HepG2 (cell line): ENCODE results near the gene ANKRD55. TPM values are rescaled to one million over a fixed set of nuclear protein-coding genes. Genes with fewer than 3 reads are reported as not detected.

Experiments used
- ETV5 ChIP-seq: IDR thresholded peaks from 2 replicates; pipeline ENCODE4 v1.6.1; 2018; ENCODE audit warnings: missing biosample characterization, missing genetic modification reagents, inconsistent platforms, borderline replicate concordance
- GATA4 ChIP-seq: sonication (generic); IDR thresholded peaks from 2 replicates; pipeline ENCODE4 v1.6.1; 2016; ENCODE audit warnings: antibody characterized with exemption, low read depth, borderline replicate concordance
- HDAC2 ChIP-seq: sonication (generic); formaldehyde crosslinking; IDR thresholded peaks from 2 replicates; pipeline ENCODE4 v1.4.0; 2020; ENCODE audit warnings: missing genetic modification reagents
- HDAC6 ChIP-seq: fragments of 200-600 bp; sonication (generic); IDR thresholded peaks from 2 replicates; pipeline ENCODE4 v1.7.0; 2017; ENCODE audit warnings: mild to moderate bottlenecking, antibody characterized with exemption, low read length, low read depth
- HNRNPLL ChIP-seq: fragments of 200-400 bp; formaldehyde crosslinking; IDR thresholded peaks from 2 replicates; pipeline ENCODE4 v1.6.1; 2017; ENCODE audit warnings: mild to moderate bottlenecking, low read depth, low read length; ENCODE audit not compliant: poor library complexity, severe bottlenecking
- MAFK ChIP-seq, 2 experiments: IDR thresholded peaks in 1 of 2; conservative IDR thresholded peaks in 1 of 2; 2 replicates each; pipeline ENCODE4 v1.6.1; 2011; ENCODE audit warnings: improper control_type of control experiment in 2 of 2, low read length in 2 of 2
- MED1 ChIP-seq: sonication (generic); formaldehyde crosslinking; IDR thresholded peaks from 2 replicates; pipeline ENCODE4 v1.4.0; 2020; ENCODE audit warnings: missing genetic modification reagents
- NFE2L1 ChIP-seq: sonication (generic); formaldehyde crosslinking; IDR thresholded peaks from 2 replicates; pipeline ENCODE4 v1.4.0; 2020; ENCODE audit warnings: missing genetic modification reagents, mild to moderate bottlenecking, borderline replicate concordance
- PHF20 ChIP-seq: sonication (generic); formaldehyde crosslinking; IDR thresholded peaks from 2 replicates; pipeline ENCODE4 v1.5.0; 2020; ENCODE audit warnings: mild to moderate bottlenecking, missing genetic modification reagents
- POLR2G ChIP-seq: fragments of 200-400 bp; formaldehyde crosslinking; IDR thresholded peaks from 2 replicates; pipeline ENCODE4 v1.6.1; 2018; ENCODE audit warnings: mild to moderate bottlenecking, low read depth, low read length, moderate library complexity
- RFX5 ChIP-seq: IDR thresholded peaks from 2 replicates; pipeline ENCODE4 v1.6.1; 2011; ENCODE audit warnings: low read depth, low read length, improper control_type of control experiment
- SETDB1 ChIP-seq: sonication (generic); formaldehyde crosslinking; IDR thresholded peaks from 2 replicates; pipeline ENCODE4 v1.5.1; 2020; ENCODE audit warnings: missing genetic modification reagents, mild to moderate bottlenecking, borderline replicate concordance
- SIX1 ChIP-seq: sonication (generic); formaldehyde crosslinking; IDR thresholded peaks from 2 replicates; pipeline ENCODE4 v1.4.0; 2020; ENCODE audit warnings: missing genetic modification reagents, borderline replicate concordance
- SNAI1 ChIP-seq: sonication (generic); formaldehyde crosslinking; IDR thresholded peaks from 2 replicates; pipeline ENCODE4 v1.5.0; 2020; ENCODE audit warnings: mild to moderate bottlenecking, missing genetic modification reagents, borderline replicate concordance
- SRSF1 ChIP-seq: fragments of 200-400 bp; formaldehyde crosslinking; optimal IDR thresholded peaks from 2 replicates; pipeline ENCODE3; 2017; ENCODE audit warnings: mild to moderate bottlenecking, low read depth, low read length, moderate library complexity
- TFDP1 ChIP-seq: IDR thresholded peaks from 2 replicates; pipeline ENCODE4 v1.6.1; 2016; ENCODE audit warnings: missing compliant biosample characterization, missing genetic modification reagents, borderline replicate concordance
- USF2 ChIP-seq, 2 experiments: sonication (generic) in 1 of 2; formaldehyde crosslinking in 1 of 2; IDR thresholded peaks; 2 replicates each; pipeline versions ENCODE4 v1.5.1 to v1.6.1; 2011 to 2020; ENCODE audit warnings: borderline replicate concordance in 1 of 2, low read depth in 1 of 2, low read length in 1 of 2, mild to moderate bottlenecking in 1 of 2, missing genetic modification reagents in 1 of 2, moderate library complexity in 1 of 2
- YEATS4 ChIP-seq: sonication (generic); formaldehyde crosslinking; IDR thresholded peaks from 2 replicates; pipeline ENCODE4 v1.4.0; 2020; ENCODE audit warnings: missing genetic modification reagents, borderline replicate concordance
- ZFP82 ChIP-seq: sonication (generic); formaldehyde crosslinking; IDR thresholded peaks from 2 replicates; pipeline ENCODE4 v1.5.1; 2020; ENCODE audit warnings: mild to moderate bottlenecking, missing genetic modification reagents, borderline replicate concordance
- ZNF205 ChIP-seq: IDR thresholded peaks from 2 replicates; pipeline ENCODE4 v1.6.1; 2018; ENCODE audit warnings: missing biosample characterization, missing genetic modification reagents
- ZNF207 ChIP-seq: fragments of 450-650 bp; IDR thresholded peaks from 2 replicates; pipeline ENCODE4 v1.6.1; 2016; ENCODE audit warnings: antibody characterized with exemption, borderline replicate concordance
- ZNF441 ChIP-seq: sonication (generic); formaldehyde crosslinking; IDR thresholded peaks from 2 replicates; pipeline ENCODE4 v1.7.0; 2021; ENCODE audit warnings: missing genetic modification reagents, borderline replicate concordance
- ZNF558 ChIP-seq: sonication (generic); formaldehyde crosslinking; IDR thresholded peaks from 2 replicates; pipeline ENCODE4 v1.9.0; 2022; ENCODE audit warnings: mild to moderate bottlenecking, missing genetic modification reagents, borderline replicate concordance
- ZNF644 ChIP-seq: IDR thresholded peaks from 2 replicates; pipeline ENCODE4 v1.6.1; 2016; ENCODE audit warnings: low read depth
- ZNF674 ChIP-seq: sonication (generic); formaldehyde crosslinking; IDR thresholded peaks from 2 replicates; pipeline ENCODE4 v1.5.0; 2020; ENCODE audit warnings: low read depth, mild to moderate bottlenecking, missing genetic modification reagents
- ZNF75D ChIP-seq: sonication (generic); formaldehyde crosslinking; IDR thresholded peaks from 2 replicates; pipeline ENCODE4 v1.8.1; 2023; ENCODE audit warnings: missing genetic modification reagents, mild to moderate bottlenecking, borderline replicate concordance
- ZNF790 ChIP-seq: sonication (generic); formaldehyde crosslinking; IDR thresholded peaks from 2 replicates; pipeline ENCODE4 v1.8.0; 2022; ENCODE audit warnings: missing genetic modification reagents, mild to moderate bottlenecking, borderline replicate concordance
- ZSCAN29 ChIP-seq: sonication (generic); formaldehyde crosslinking; conservative IDR thresholded peaks from 2 replicates; pipeline ENCODE4 v1.4.0; 2020; ENCODE audit warnings: mild to moderate bottlenecking, missing genetic modification reagents
- polyA plus RNA-seq, 8 experiments: library from polyadenylated mRNA; depleted of rRNA in 3 of 8; stranded (reverse) in 7 of 8; unstranded in 1 of 8; fragments of >200 nt; fragmentation: Illumina TruSeq in 4 of 8; extraction: Trizol in 4 of 8; gene quantifications; 2 replicates each; pipeline versions ENCODE4 v1.2.1 to v1.2.3, GENCODE V29; 2011 to 2016; ENCODE audit warnings: low read depth in 4 of 8, missing spikeins in 1 of 8, mixed read lengths in 1 of 8; ENCODE audit not compliant: insufficient read depth in 1 of 8
- total RNA-seq, 5 experiments: library from RNA; depleted of rRNA; stranded (reverse); fragments of >200 nt; fragmentation: Illumina TruSeq; extraction: Trizol; gene quantifications; 2 replicates each; pipeline ENCODE4 v1.2.3, GENCODE V29; 2016; ENCODE audit warnings: low read depth in 1 of 5

Gene ANKRD55
- total and polyA plus RNA-seq, 2 of the 13 experiments (the other 11 are each of a cell fraction or from before 2014, with no cell fraction given): 0.11 to 0.28 TPM

- TF ChIP-seq TFDP1 (CRISPR knock-in tag) (no peak), ZNF205 (CRISPR knock-in tag) (no peak), RFX5 (no peak), ZNF674 (CRISPR knock-in tag) (no peak), ZNF207 (no peak), ZNF75D (CRISPR knock-in tag) (no peak), GATA4 (peak; percentile 50; the same call in 1 of the 2 replicates), ZNF790 (CRISPR knock-in tag) (no peak), ZNF558 (CRISPR knock-in tag) (no peak), USF2 (IDR thresholded peaks at IDR 0.05; ENCODE audit: low read depth, low read length) (no peak), USF2 (CRISPR knock-in tag; IDR thresholded peaks at IDR 0.05; ENCODE audit: borderline replicate concordance) (no peak), MED1 (CRISPR knock-in tag) (0 out of 2 replicates have a peak, but pooled peaks have one; percentile 19), SRSF1 (no peak), ZNF441 (CRISPR knock-in tag) (no peak), ETV5 (CRISPR knock-in tag) (no peak), SETDB1 (no peak), HDAC6 (no peak), SNAI1 (CRISPR knock-in tag) (no peak), POLR2G (no peak), ZFP82 (CRISPR knock-in tag) (no peak), HDAC2 (CRISPR knock-in tag) (peak; percentile 51; the same call in 1 of the 2 replicates), YEATS4 (CRISPR knock-in tag) (peak; percentile 39; the same call in 1 of the 2 replicates), ZNF644 (CRISPR knock-in tag) (peak; percentile 80), HNRNPLL (no peak), MAFK (conservative IDR thresholded peaks at IDR 0.05 in 1 of 2, IDR thresholded peaks at IDR 0.05 in 1 of 2; ENCODE audit: low read length in 2 of 2) (no peak), ZSCAN29 (CRISPR knock-in tag) (no peak), NFE2L1 (no peak), PHF20 (no peak), SIX1 (CRISPR knock-in tag) (peak; percentile 14; the same call in 1 of the 2 replicates)
These were observed 17.9 kb downstream of the ANKRD55 start (continued) for GRCh38 chr5:56215019-56215830.
